Measurements from ENCODE around the gene TCERG1L. TPM values are rescaled to one million over a fixed set of nuclear protein-coding genes. Genes with fewer than 3 reads are reported as not detected.

Gene TCERG1L
- total and polyA plus RNA-seq, 9 of the 15 experiments (the other 6 are each of a cell fraction or from before 2014, with no cell fraction given) = not detected

DNA sequence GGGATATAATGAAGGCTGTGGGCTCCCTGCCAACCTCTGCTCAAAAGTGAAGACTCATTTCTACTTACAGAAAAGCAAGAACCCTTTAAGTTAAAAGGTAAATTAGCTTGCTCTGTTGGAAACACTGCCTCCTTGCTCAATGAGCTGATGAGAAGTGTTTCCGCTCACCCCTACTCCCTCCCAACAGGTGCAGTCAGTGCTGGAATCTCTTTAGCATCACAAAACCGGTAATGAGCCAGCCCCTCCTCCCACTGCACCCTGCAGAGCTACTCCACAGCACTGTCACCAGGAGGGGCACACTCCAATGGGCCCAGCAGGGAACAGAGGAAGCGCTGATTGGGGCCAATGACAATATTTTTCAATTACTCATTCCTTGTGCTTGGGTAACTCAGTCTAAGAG is 262.5 kb downstream of the TCERG1L start:
- in situ Hi-C loops (cut with MboI) (no loop called here), intact Hi-C loops (cut with micrococcal nuclease) (no loop called here)
- H3K9me3 ChIP-seq (replicated peaks; ENCODE audit: control insufficient read depth, insufficient read depth, low read depth, low read length) = no peaks in the 10 kb centered on the region
- no peaks in the 10 kb centered on the region for H3K27me3 ChIP-seq (ENCODE audit: control insufficient read depth in 2 of 2, insufficient read depth in 2 of 2, low read length in 2 of 2)
- WGBS (ENCODE audit: insufficient coverage, low coverage, missing lambda C conversion rate) = 0% methylated on average over 1 of the region's 3 CpGs
- H3K9me1 ChIP-seq (ENCODE audit: control insufficient read depth, insufficient read depth, low read length) = no peaks in the 10 kb centered on the region
- no peaks in the 10 kb centered on the region for H4K20me1 ChIP-seq (replicated peaks; ENCODE audit: control insufficient read depth, insufficient read depth, low read length)
- H2AFZ ChIP-seq (ENCODE audit: low read depth, low read length) = no peak overlapping the region
- no TSS peak for BruUV-seq (replicated peaks)
- no peaks in the 10 kb centered on the region for H3K36me3 ChIP-seq (ENCODE audit: control insufficient read depth, insufficient read depth, low read length)
- no peak overlapping the region for H3K27ac ChIP-seq (ENCODE audit: extremely low read depth, low read depth, low read length)
- no peak overlapping the region for H3K9ac ChIP-seq (ENCODE audit: insufficient read depth in 1 of 2, low read depth in 2 of 2, low read length in 2 of 2)
- no peak overlapping the region for H3K4me3 ChIP-seq
- CTCF ChIA-PET (ENCODE audit: low intra/inter-chr PET ratio) = no interaction called here
- DNase-seq (ENCODE audit: extremely low read depth in 1 of 4, low spot score in 3 of 4) (no peak), FAIRE-seq (no peak), ATAC-seq (no peak)
- no peaks in the 10 kb centered on the region for H3K79me2 ChIP-seq (ENCODE audit: control insufficient read depth, insufficient read depth, low read length)
- TF ChIP-seq PBX2 (CRISPR knock-in tag; IDR thresholded peaks at IDR 0.05; ENCODE audit: low read depth) = no peak
- no peak for TF ChIP-seq PBX2 (tag; conservative IDR thresholded peaks at IDR 0.05; ENCODE audit: low read depth)
- TF ChIP-seq SMC3 (conservative IDR thresholded peaks at IDR 0.05; ENCODE audit: insufficient read depth, low read depth, low read length) = no peak
- TF ChIP-seq HES1 (IDR thresholded peaks at IDR 0.05; ENCODE audit: low read depth) = no peak
- no peak for TF ChIP-seq MNT (conservative IDR thresholded peaks at IDR 0.05)
- TF ChIP-seq XRCC5 (IDR thresholded peaks at IDR 0.05; ENCODE audit: low read depth, low read length) = no peak
- TF ChIP-seq ZNF384 (IDR thresholded peaks at IDR 0.05; ENCODE audit: low read depth, low read length) = no peak
- TF ChIP-seq CC2D1A (IDR thresholded peaks at IDR 0.05) = no peak
- no peak for TF ChIP-seq PTBP1 (IDR thresholded peaks at IDR 0.05; ENCODE audit: low read depth, low read length)
- no peak for TF ChIP-seq HNRNPK (IDR thresholded peaks at IDR 0.05; ENCODE audit: low read depth, low read length, poor library complexity, severe bottlenecking)
- TF ChIP-seq, protein P1, sequence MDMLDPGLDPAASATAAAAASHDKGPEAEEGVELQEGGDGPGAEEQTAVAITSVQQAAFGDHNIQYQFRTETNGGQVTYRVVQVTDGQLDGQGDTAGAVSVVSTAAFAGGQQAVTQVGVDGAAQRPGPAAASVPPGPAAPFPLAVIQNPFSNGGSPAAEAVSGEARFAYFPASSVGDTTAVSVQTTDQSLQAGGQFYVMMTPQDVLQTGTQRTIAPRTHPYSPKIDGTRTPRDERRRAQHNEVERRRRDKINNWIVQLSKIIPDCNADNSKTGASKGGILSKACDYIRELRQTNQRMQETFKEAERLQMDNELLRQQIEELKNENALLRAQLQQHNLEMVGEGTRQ (CRISPR knock-in tag; IDR thresholded peaks at IDR 0.05) = no peak
- H3K4me1 ChIP-seq (replicated peaks in 1 of 2; ENCODE audit: control insufficient read depth in 2 of 2, insufficient read depth in 2 of 2, low read length in 2 of 2) = no peaks in the 10 kb centered on the region
- POLR2A ChIA-PET = no interaction called here
- H3K4me2 ChIP-seq (ENCODE audit: insufficient read depth, low read length) = no peak overlapping the region
